ENCODE data around the gene MRPL38.

Gene MRPL38

DNA sequence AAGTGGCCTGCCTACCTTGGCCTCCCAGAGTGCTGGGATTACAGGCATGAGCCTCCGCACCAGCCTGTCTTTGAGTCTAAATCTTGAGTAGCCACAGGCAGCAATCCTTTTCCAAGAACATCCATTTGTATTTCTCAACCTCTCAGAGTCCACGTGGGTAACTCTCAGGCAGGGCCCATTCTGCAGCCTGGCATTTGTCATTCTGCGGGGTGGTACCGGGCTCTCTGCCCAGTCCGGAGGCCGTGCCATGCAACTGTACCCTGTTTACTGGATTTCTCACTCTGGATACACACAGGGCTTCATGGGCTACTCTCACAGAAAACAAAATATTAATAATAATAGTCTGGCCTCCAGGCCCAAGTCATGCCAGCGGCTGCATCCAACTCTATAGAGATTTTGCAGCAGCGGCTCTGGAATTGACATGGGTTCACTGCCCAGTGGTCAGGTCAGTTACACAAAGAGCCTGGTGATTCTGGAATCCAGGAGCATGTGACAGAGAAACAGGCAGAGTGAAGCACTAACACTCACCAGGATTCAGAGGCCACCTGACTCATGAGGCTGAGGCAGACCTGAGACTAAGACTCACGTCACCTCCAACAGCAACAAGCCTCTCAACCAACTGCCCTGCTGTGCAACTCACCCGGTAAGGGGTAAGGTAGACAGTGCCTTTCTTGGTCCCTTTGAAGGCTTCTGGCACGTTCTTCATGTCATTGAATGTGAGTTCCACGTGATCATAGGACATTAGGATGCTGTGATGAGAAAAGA is 53.6 kb downstream of the MRPL38 start:
- DNase-seq, result no peak

DNA sequence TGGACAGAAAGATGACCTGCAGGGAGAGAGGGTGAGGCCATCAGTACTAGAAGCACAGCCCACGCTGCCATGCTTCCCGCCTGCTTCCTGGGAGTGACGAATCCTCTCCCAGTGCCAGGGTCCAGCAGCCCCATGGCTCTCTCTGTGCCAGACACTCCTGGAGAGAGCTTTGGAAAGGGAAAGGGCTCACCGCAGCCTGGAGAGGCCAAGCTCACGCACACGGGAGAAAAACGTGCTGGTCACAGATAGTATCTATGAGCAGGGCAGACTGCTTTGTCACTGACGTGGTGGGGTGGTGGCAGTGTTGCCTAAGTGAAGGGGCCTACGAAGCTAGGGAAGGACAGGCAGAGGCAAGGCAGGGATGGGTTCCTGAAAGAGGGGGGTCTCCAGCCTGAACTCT is 55.0 kb downstream of the MRPL38 start:
- DNase-seq, result no peak

- DNase-seq, result no peak
Measured at GRCh38 chr17:75849279-75849646, 55.4 kb downstream of the MRPL38 start.

All from fibroblast of skin of abdomen (primary cell).